Measurements from ENCODE around the gene HSF5.
"Not testable (repeated sequence)": the region's sequence is repeated elsewhere in the genome, so short reads cannot be mapped to it uniquely, and the experiment has no call there.

DNA sequence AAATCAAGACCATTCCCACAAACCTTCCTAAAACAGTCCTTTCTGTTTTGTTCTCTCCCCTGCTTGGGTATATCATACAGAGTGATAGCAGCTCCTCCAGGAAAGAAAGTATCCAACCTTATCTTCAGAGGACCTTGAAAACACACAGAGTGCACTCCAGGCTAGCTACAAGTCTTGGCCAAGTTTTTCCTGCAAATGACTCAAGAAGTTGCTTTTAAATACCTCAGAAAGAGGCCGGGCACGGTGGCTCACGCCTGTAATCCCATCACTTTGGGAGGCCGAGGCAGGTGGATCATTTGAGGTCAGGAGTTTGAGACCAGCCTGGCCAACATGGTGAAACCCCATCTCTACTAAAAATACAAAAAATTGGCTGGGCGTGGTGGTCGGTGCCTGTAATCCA is 14.9 kb upstream of the HSF5 start:
- TF ChIP-seq, protein P1, sequence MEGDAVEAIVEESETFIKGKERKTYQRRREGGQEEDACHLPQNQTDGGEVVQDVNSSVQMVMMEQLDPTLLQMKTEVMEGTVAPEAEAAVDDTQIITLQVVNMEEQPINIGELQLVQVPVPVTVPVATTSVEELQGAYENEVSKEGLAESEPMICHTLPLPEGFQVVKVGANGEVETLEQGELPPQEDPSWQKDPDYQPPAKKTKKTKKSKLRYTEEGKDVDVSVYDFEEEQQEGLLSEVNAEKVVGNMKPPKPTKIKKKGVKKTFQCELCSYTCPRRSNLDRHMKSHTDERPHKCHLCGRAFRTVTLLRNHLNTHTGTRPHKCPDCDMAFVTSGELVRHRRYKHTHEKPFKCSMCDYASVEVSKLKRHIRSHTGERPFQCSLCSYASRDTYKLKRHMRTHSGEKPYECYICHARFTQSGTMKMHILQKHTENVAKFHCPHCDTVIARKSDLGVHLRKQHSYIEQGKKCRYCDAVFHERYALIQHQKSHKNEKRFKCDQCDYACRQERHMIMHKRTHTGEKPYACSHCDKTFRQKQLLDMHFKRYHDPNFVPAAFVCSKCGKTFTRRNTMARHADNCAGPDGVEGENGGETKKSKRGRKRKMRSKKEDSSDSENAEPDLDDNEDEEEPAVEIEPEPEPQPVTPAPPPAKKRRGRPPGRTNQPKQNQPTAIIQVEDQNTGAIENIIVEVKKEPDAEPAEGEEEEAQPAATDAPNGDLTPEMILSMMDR (IDR thresholded peaks at IDR 0.05 in 8 of 11, conservative IDR thresholded peaks at IDR 0.05 in 3 of 11) = not testable (repeated sequence)
- not testable (repeated sequence) for TF ChIP-seq POLR2A, POLR2AphosphoS5 (IDR thresholded peaks at IDR 0.05)

Measured in spleen (tissue), 7 donors.